ENCODE data around the gene TSPYL4.

DNA sequence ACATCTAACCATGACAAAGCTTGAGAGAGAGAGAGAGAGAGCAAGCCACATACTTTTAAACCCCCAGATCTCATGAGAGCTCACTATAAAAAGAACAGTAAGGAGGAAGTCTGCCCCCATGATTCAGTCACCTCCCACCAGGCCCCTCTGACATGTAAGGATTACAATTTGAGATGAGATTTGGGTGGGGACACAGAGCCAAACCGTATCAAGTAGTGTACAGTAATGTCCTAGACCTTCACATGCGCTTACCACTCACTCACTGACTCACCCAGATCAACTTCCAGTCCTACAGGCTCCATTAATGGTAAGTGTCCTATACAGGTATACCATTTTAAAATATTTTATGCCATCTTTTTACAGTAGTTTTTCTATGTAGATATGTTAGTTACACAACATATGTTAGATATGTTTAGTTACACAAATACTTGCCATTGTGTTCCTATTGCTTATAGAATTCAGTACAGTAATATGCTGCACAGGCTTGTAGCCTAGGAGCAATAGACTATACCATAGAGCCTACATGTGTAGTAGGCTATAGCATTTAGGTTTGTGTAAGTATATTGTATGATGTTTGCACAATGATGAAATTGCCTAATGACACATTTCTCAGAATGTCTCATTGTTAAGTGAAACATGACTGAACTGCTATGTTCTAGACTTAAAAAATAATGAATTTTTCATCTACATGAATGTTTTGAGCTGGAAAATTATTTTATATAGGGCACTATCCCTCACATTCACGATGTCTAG lies 14.1 kb upstream of the TSPYL4 start:
- no peak for TF ChIP-seq EZH2 (IDR thresholded peaks at IDR 0.05; ENCODE audit: borderline replicate concordance, low read depth, low read length, severe bottlenecking)
- TF ChIP-seq CTCF (IDR thresholded peaks at IDR 0.05; ENCODE audit: borderline replicate concordance, extremely low read depth, low read length, poor library complexity, severe bottlenecking), result no peak

Data from DND-41 (cell line).